KG1 (cell line): ENCODE data around the gene C1QTNF1.
"Not testable (repeated sequence)": the region's sequence is repeated elsewhere in the genome, so short reads cannot be mapped to it uniquely, and the experiment has no call there.

ENCODE experiments used
- DNase-seq: peaks from one replicate; lab custom pipeline; 2025; lab: John Stamatoyannopoulos, UW

C1QTNF1 gene

GRCh38 chr17:79024901-79025737, 1.1 kb downstream of the C1QTNF1 start:
- no peak for DNase-seq

GRCh38 chr17:79026376-79027273, 2.7 kb downstream of the C1QTNF1 start:
- no peak for DNase-seq

GRCh38 chr17:79027274-79027924, 3.4 kb downstream of the C1QTNF1 start:
- no peak for DNase-seq

- DNase-seq, result no peak
Measured at GRCh38 chr17:79027925-79028491, 4.0 kb downstream of the C1QTNF1 start.

GRCh38 chr17:79028496-79029326, 4.7 kb downstream of the C1QTNF1 start:
- DNase-seq, result no peak

- no peak for DNase-seq
Measured at GRCh38 chr17:79029327-79030009, 5.5 kb downstream of the C1QTNF1 start.

- DNase-seq, result not testable (repeated sequence)
Measured at GRCh38 chr17:79030636-79031035, 6.7 kb downstream of the C1QTNF1 start.

GRCh38 chr17:79031996-79032875, 8.3 kb downstream of the C1QTNF1 start:
- no peak for DNase-seq

GRCh38 chr17:79033046-79033616, 9.2 kb downstream of the C1QTNF1 start:
- no peak for DNase-seq

GRCh38 chr17:79033741-79034501, 10.0 kb downstream of the C1QTNF1 start:
- DNase-seq, result no peak

- DNase-seq, result no peak
Measured at GRCh38 chr17:79034931-79035485, 11.0 kb downstream of the C1QTNF1 start.

- no peak for DNase-seq
Measured at GRCh38 chr17:79035686-79036085, 11.7 kb downstream of the C1QTNF1 start.

- no peak for DNase-seq
Measured at GRCh38 chr17:79036181-79036580, 12.2 kb downstream of the C1QTNF1 start.

GRCh38 chr17:79036596-79036995, 12.6 kb downstream of the C1QTNF1 start:
- no peak for DNase-seq

GRCh38 chr17:79038545-79039135, 14.7 kb downstream of the C1QTNF1 start:
- DNase-seq, result no peak

GRCh38 chr17:79039171-79039570, 15.2 kb downstream of the C1QTNF1 start:
- DNase-seq, result no peak

- no peak for DNase-seq
Measured at GRCh38 chr17:79039886-79040285, 15.9 kb downstream of the C1QTNF1 start.
